ENCODE data around the gene TRIM72. TPM values are rescaled to one million over a fixed set of nuclear protein-coding genes. Genes with fewer than 3 reads are reported as not detected.

Gene TRIM72
- total RNA-seq, 1 experiment from 2014 or later: 1.2 TPM

GRCh38 chr16:31242206-31242605 is 28.3 kb downstream of the TRIM72 start:
- Histone ChIP-seq H4K91ac (ENCODE audit: insufficient read length, low read depth, low read length) (no peak overlapping the region), H3K18ac (ENCODE audit: insufficient read length, low read depth, low read length) (no peak overlapping the region), H4K5ac (ENCODE audit: insufficient read length, low read depth, low read length) (no peak overlapping the region), H3K27me3 (ENCODE audit: insufficient read depth, low read length) (no peaks in the 10 kb centered on the region), H3K9ac (ENCODE audit: extremely low read depth, insufficient read length, low read length) (no peak overlapping the region), H3K27ac (ENCODE audit: insufficient read length, low read depth, low read length) (no peak overlapping the region), H3K4me2 (ENCODE audit: insufficient read depth, insufficient read length, low read length) (no peak overlapping the region), H3K79me2 (ENCODE audit: insufficient read depth, low read length) (no peaks in the 10 kb centered on the region), H4K8ac (replicated peaks; ENCODE audit: insufficient read length, low read depth, low read length) (no peak overlapping the region), H2BK5ac (ENCODE audit: insufficient read length, low read length) (no peak overlapping the region), H2BK120ac (ENCODE audit: low read depth, low read length, poor library complexity, severe bottlenecking) (no peak overlapping the region), H3K9me3 (ENCODE audit: control insufficient read depth, low read depth, low read length) (no peaks in the 10 kb centered on the region), H3K4ac (ENCODE audit: low read depth, low read length) (no peak overlapping the region), H3K14ac (ENCODE audit: insufficient read depth, low read length) (no peak overlapping the region), H3T11ph (ENCODE audit: low read length) (no peak overlapping the region), H3K4me1 (ENCODE audit: insufficient read depth, low read length) (peaks cover 3% of the 10 kb centered on the region; the same call in 1 of the 2 replicates), H2BK15ac (ENCODE audit: low read depth, low read length) (no peak overlapping the region), H2AK5ac (ENCODE audit: insufficient read length, low read length) (no peak overlapping the region), H3K23ac (ENCODE audit: insufficient read length, low read depth, low read length) (no peak overlapping the region), H3K79me1 (ENCODE audit: insufficient read depth, low read depth, low read length, poor library complexity, severe bottlenecking) (no peaks in the 10 kb centered on the region), H2BK20ac (ENCODE audit: low read depth, low read length, poor library complexity, severe bottlenecking) (no peak overlapping the region), H3K56ac (ENCODE audit: insufficient read length, low read depth, low read length) (no peak overlapping the region), H3K23me2 (ENCODE audit: insufficient read length, low read depth, low read length, poor library complexity, severe bottlenecking) (peaks cover 2% of the 10 kb centered on the region), H4K20me1 (ENCODE audit: control insufficient read depth, insufficient read depth, insufficient read length) (no peaks in the 10 kb centered on the region), H2AFZ (ENCODE audit: low read length) (no peak overlapping the region), H2BK12ac (ENCODE audit: insufficient read length, low read depth, low read length) (no peak overlapping the region)
- Mint-ChIP-seq H3K4me1 (peaks cover 25 to 26% of the 10 kb centered on the region in 2 experiments), H3K27ac (peak overlapping the region in 1 of 3 experiments; percentile 49; a peak in 1 of 7 replicates), H3K9me3 (no peaks in the 10 kb centered on the region; a peak in 1 of 5 replicates), H3K4me3 (no peak overlapping the region), H3K27me3 (ENCODE audit: low read depth) (no peaks in the 10 kb centered on the region), H3K36me3 (ENCODE audit: insufficient read depth in 1 of 3, low read depth in 3 of 3) (no peaks in the 10 kb centered on the region)
- WGBS (ENCODE audit: extremely low coverage, insufficient read length, low lambda C conversion rate): no CpG with 5 or more reads among the region's 6 CpGs
- DNase-seq: no peak
- TF ChIP-seq CTCF (conservative IDR thresholded peaks at IDR 0.05): no peak
